ENCODE results near the gene FBXO34. TPM values are rescaled to one million over a fixed set of nuclear protein-coding genes. Genes with fewer than 3 reads are reported as not detected.

Gene FBXO34
- total RNA-seq, 1 donor from 2014 or later = 29.5 TPM

DNA sequence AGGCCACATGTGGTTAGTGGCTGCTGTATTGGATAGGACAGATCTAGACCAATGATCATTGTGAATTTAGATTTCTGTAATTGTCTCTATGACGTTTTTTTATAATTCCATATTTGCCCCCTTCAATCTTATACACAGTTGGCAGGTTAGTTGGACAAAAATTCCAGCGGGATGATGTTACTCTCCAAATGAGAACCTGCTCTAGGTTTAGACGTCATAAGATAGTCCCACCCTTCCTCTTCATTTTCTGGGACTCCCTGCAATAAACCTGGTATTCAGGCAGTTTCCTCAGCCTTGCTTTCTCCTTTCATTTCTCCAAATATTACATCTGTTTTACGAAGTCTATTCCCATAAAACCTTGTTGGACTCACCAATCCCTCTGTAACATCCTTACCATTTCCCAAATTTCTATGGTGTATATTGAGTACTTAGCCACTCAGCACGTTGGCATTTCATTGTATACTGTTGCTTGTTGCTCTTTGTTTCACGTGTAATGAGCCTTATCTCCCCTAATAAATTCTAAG lies 10.2 kb downstream of the FBXO34 start:
- no peak overlapping the region for H3K4me3 ChIP-seq (ENCODE audit: low read depth, low read length)
- no peaks in the 10 kb centered on the region for H3K36me3 ChIP-seq (ENCODE audit: control insufficient read depth, insufficient read depth, low read length)
- FAIRE-seq (no peak), DNase-seq (ENCODE audit: low read depth) (no peak)
- H3K27me3 ChIP-seq (ENCODE audit: control insufficient read depth, insufficient read depth, low read length) = no peaks in the 10 kb centered on the region
- TF ChIP-seq, protein P1, sequence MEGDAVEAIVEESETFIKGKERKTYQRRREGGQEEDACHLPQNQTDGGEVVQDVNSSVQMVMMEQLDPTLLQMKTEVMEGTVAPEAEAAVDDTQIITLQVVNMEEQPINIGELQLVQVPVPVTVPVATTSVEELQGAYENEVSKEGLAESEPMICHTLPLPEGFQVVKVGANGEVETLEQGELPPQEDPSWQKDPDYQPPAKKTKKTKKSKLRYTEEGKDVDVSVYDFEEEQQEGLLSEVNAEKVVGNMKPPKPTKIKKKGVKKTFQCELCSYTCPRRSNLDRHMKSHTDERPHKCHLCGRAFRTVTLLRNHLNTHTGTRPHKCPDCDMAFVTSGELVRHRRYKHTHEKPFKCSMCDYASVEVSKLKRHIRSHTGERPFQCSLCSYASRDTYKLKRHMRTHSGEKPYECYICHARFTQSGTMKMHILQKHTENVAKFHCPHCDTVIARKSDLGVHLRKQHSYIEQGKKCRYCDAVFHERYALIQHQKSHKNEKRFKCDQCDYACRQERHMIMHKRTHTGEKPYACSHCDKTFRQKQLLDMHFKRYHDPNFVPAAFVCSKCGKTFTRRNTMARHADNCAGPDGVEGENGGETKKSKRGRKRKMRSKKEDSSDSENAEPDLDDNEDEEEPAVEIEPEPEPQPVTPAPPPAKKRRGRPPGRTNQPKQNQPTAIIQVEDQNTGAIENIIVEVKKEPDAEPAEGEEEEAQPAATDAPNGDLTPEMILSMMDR (IDR thresholded peaks at IDR 0.05; ENCODE audit: insufficient read depth, low read length, severe bottlenecking) = no peak

DNA sequence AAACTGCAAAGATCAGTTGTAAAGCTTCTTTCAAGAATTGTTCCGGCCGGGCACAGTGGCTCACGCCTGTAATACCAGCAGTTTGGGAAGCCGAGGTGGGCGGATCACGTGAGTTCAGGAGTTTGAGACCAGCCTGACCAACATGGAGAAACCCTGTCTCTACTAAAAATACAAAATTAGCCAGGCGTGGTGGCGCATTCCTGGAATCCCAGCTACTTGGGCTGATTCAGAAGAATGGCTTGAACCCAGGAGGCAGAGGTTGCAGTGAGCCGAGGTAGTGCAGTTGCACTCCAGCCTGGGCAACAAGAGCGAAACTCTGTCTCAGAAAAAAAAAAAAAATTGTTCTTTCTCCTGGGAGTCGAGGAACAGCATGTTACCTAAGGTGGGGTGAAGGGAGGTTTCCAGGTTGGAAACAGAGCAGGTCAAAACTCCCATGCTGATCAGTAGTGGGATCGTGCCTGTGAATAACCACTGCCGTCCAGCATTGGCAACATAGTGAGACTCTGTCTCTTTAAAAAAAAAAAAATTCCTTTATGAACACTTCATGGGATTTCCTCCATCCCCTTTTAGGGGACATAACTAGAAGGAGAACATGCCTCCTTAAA lies 13.9 kb downstream of the FBXO34 start:
- Histone ChIP-seq H3K4me3 (ENCODE audit: low read depth, low read length) (no peak overlapping the region), H3K36me3 (ENCODE audit: control insufficient read depth, insufficient read depth, low read length) (no peaks in the 10 kb centered on the region), H3K27me3 (ENCODE audit: control insufficient read depth, insufficient read depth, low read length) (no peaks in the 10 kb centered on the region)
- FAIRE-seq = no peak
- TF ChIP-seq, protein P1 (IDR thresholded peaks at IDR 0.05; ENCODE audit: insufficient read depth, low read length, severe bottlenecking) = no peak
- DNase-seq (ENCODE audit: low read depth) = no peak

DNA sequence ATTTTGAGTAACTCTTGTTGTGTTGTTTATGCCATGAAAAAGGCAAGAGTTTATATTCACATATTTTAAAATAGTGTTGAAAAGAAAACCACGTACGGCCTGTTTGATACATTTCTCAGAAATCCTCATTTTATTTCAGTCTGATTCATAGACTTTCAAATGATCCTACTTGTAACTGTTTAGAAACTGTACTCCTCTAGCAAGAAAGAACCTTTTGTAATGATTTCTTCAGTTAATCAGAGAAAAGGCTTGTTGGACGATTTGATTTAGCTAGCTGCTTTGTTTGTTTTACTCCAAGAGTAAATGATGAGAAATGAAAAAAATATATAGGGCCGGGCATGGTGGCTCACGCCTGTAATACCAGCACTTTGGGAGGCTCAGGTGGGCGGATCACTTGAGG lies 17.2 kb downstream of the FBXO34 start:
- FAIRE-seq = no peak

DNA sequence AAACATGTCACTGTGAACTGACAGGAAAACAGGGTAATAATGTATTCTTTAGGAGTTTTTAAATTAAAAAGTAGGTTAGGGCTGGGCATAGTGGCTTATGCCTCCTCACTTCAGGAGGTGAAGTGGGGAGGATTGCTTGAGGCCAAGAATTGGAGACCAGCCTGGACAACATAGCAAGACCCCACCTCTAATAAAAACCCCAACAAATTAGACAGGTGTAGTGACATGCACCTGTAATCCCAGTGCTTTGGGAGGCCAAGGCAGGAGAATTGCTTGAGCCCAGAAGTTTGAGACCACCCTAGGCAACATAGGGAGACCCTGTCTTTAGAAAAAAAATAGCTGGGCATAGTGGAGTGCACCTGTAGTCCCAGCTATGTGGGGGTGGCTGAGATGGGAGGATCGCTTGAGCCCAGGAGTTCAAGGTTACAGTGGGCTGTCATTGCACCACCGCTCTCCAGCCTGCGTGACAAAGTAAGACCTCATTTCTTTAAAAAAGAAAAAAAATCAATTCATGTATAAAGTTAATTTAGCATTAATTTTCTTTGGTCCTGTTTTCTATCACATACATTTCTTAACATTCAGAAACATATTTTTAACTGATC lies 20.4 kb downstream of the FBXO34 start:
- FAIRE-seq (no peak), DNase-seq (ENCODE audit: low read depth) (no peak)
- Histone ChIP-seq H3K4me3 (ENCODE audit: low read depth, low read length) (no peak overlapping the region), H3K36me3 (ENCODE audit: control insufficient read depth, insufficient read depth, low read length) (no peaks in the 10 kb centered on the region), H3K27me3 (ENCODE audit: control insufficient read depth, insufficient read depth, low read length) (no peaks in the 10 kb centered on the region)
- TF ChIP-seq, protein P1 (IDR thresholded peaks at IDR 0.05; ENCODE audit: insufficient read depth, low read length, severe bottlenecking) = no peak

More for the DNA sequence above, 17.2 kb downstream of the FBXO34 start:
- TF ChIP-seq, protein P1 (IDR thresholded peaks at IDR 0.05; ENCODE audit: insufficient read depth, low read length, severe bottlenecking) = no peak
- Histone ChIP-seq H3K36me3 (ENCODE audit: control insufficient read depth, insufficient read depth, low read length) (no peaks in the 10 kb centered on the region), H3K4me3 (ENCODE audit: low read depth, low read length) (no peak overlapping the region), H3K27me3 (ENCODE audit: control insufficient read depth, insufficient read depth, low read length) (no peaks in the 10 kb centered on the region)
- DNase-seq (ENCODE audit: low read depth) = no peak

DNA sequence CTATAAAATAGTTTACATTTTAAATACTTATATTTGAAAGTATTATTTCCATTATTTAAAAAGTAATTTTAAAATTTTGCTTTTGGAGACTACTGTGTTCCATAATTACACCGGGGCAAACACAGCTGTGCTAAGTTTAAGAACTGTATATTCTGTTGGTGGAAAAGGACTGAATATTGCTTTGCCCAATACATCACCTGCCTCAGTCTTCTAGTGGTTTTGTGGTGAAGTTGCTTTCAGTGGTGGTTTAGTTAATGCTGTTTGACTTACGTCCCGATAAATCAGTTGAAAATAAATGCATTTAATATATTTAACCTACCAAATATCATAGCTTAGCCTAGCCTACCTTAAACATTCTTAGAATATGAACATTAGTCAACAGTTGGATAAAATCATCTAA lies 23.4 kb downstream of the FBXO34 start:
- no peak for FAIRE-seq
- no peaks in the 10 kb centered on the region for H3K36me3 ChIP-seq (ENCODE audit: control insufficient read depth, insufficient read depth, low read length)
- H3K4me3 ChIP-seq (ENCODE audit: low read depth, low read length) = no peak overlapping the region
- TF ChIP-seq, protein P1 (IDR thresholded peaks at IDR 0.05; ENCODE audit: insufficient read depth, low read length, severe bottlenecking) = no peak
- no peak for DNase-seq (ENCODE audit: low read depth)
- H3K27me3 ChIP-seq (ENCODE audit: control insufficient read depth, insufficient read depth, low read length) = no peaks in the 10 kb centered on the region
